Liver (tissue), 9 donors: ENCODE results near the gene ZBTB4. TPM values are rescaled to one million over a fixed set of nuclear protein-coding genes. Genes with fewer than 3 reads are reported as not detected.
A peak's percentile ranks its signal among the peaks of the same experiment; 100 is the strongest.

Experiments
- DNase-seq: peaks from one replicate; pipeline ENCODE4 v3.0.0-alpha.2; 2017; ENCODE audit warnings: low spot score
- H3K27ac ChIP-seq, 2 donors: one replicate each; pipeline ENCODE4 v1.7.0; 2013; ENCODE audit warnings: inconsistent platforms in 2 of 2, low read length in 2 of 2, control low read depth in 1 of 2, low read depth in 1 of 2, mild to moderate bottlenecking in 1 of 2
- H3K27me3 ChIP-seq, 4 donors: one replicate each; pipeline versions ENCODE4 v1.6.1 to v1.7.0; 2013; ENCODE audit warnings: low read length in 3 of 4, inconsistent platforms in 1 of 4, mild to moderate bottlenecking in 1 of 4, moderate library complexity in 1 of 4; ENCODE audit not compliant: control insufficient read depth in 4 of 4, insufficient read depth in 4 of 4
- H3K36me3 ChIP-seq, 4 donors: one replicate each; pipeline versions ENCODE4 v1.6.1 to v1.7.0; 2013; ENCODE audit warnings: low read length in 3 of 4, mild to moderate bottlenecking in 3 of 4, low read depth in 1 of 4, moderate library complexity in 1 of 4; ENCODE audit not compliant: control insufficient read depth in 4 of 4, insufficient read depth in 3 of 4
- H3K4me1 ChIP-seq, 4 donors: one replicate each; pipeline versions ENCODE4 v1.6.1 to v1.7.0; 2013; ENCODE audit warnings: low read length in 3 of 4, mild to moderate bottlenecking in 3 of 4, moderate library complexity in 1 of 4; ENCODE audit not compliant: control insufficient read depth in 4 of 4, insufficient read depth in 4 of 4
- H3K4me3 ChIP-seq, 3 donors: one replicate each; pipeline versions ENCODE4 v1.6.1 to v1.7.0; 2013; ENCODE audit warnings: low read length in 3 of 3, control low read depth in 1 of 3, low read depth in 1 of 3, mild to moderate bottlenecking in 1 of 3
- H3K9ac ChIP-seq, 2 donors: one replicate each; pipeline ENCODE4 v1.7.0; 2013; ENCODE audit warnings: low read length in 2 of 2, mild to moderate bottlenecking in 2 of 2, moderate library complexity in 2 of 2, control low read depth in 1 of 2, low read depth in 1 of 2
- H3K9me3 ChIP-seq, 4 donors: one replicate each; pipeline versions ENCODE4 v1.6.1 to v1.7.0; 2013; ENCODE audit warnings: low read length in 3 of 4; ENCODE audit not compliant: control insufficient read depth in 4 of 4
- EGR1 ChIP-seq, 2 donors: IDR thresholded peaks; 2 replicates each; pipeline ENCODE4 v1.6.1; 2016 to 2018; ENCODE audit warnings: antibody characterized with exemption in 2 of 2, low read depth in 2 of 2
- FOXA1 ChIP-seq: IDR thresholded peaks from 2 replicates; pipeline ENCODE4 v1.6.1; 2016; ENCODE audit warnings: antibody characterized with exemption
- FOXA2 ChIP-seq: IDR thresholded peaks from 2 replicates; pipeline ENCODE4 v1.6.1; 2016; ENCODE audit warnings: antibody characterized with exemption
- GABPA ChIP-seq, 2 donors: IDR thresholded peaks in 1 of 2; conservative IDR thresholded peaks in 1 of 2; 2 replicates each; pipeline ENCODE4 v1.6.1; 2016; ENCODE audit warnings: antibody characterized with exemption in 2 of 2, mild to moderate bottlenecking in 1 of 2, moderate library complexity in 1 of 2
- HNF4A ChIP-seq, 2 donors: conservative IDR thresholded peaks; 2 replicates each; pipeline ENCODE4 v1.6.1; 2016; ENCODE audit warnings: antibody characterized with exemption in 2 of 2, mild to moderate bottlenecking in 2 of 2
- HNF4G ChIP-seq: IDR thresholded peaks from 2 replicates; pipeline ENCODE4 v1.6.1; 2016; ENCODE audit warnings: antibody characterized with exemption
- JUND ChIP-seq, 2 donors: IDR thresholded peaks; 2 replicates each; pipeline ENCODE4 v1.6.1; 2016; ENCODE audit warnings: antibody characterized with exemption in 2 of 2
- NR2F2 ChIP-seq: IDR thresholded peaks from 2 replicates; pipeline ENCODE4 v1.6.1; 2016; ENCODE audit warnings: antibody characterized with exemption
- RAD21 ChIP-seq, 2 donors: IDR thresholded peaks; 2 replicates each; pipeline ENCODE4 v1.6.1; 2016; ENCODE audit warnings: antibody characterized with exemption in 2 of 2, mild to moderate bottlenecking in 2 of 2
- RXRA ChIP-seq, 2 donors: IDR thresholded peaks; 2 replicates each; pipeline ENCODE4 v1.6.1; 2017 to 2018; ENCODE audit warnings: antibody characterized with exemption in 2 of 2, mild to moderate bottlenecking in 1 of 2
- SP1 ChIP-seq: IDR thresholded peaks from 2 replicates; pipeline ENCODE4 v1.6.1; 2018; ENCODE audit warnings: antibody characterized with exemption, mild to moderate bottlenecking
- TAF1 ChIP-seq: conservative IDR thresholded peaks from 2 replicates; pipeline ENCODE4 v1.6.1; 2016; ENCODE audit warnings: antibody characterized with exemption, mild to moderate bottlenecking
- YY1 ChIP-seq: IDR thresholded peaks from 2 replicates; pipeline ENCODE4 v1.6.1; 2016; ENCODE audit warnings: antibody characterized with exemption, mild to moderate bottlenecking
- WGBS: extraction: QIAGEN DNeasy Blood & Tissue Kit; methylation state at CpG from one replicate; pipeline ENCODE4 v1.1.7; 2013; 5-methylcytosine and 5-hydroxymethylcytosine counted together
- polyA plus RNA-seq, 2 donors: library from polyadenylated mRNA; stranded (reverse) in 1 of 2; unstranded in 1 of 2; fragments of 200-250 nt in 1 of 2; fragments of >200 nt in 1 of 2; fragmentation: Nextera tagmentation in 1 of 2; extraction: Ambion mirVana in 1 of 2; gene quantifications; one replicate each; pipeline versions ENCODE4 v1.2.1 to v1.2.3, GENCODE V29; 2013 to 2015
- total RNA-seq, 2 donors: library from RNA; depleted of rRNA; stranded (reverse); fragments of >200 nt; gene quantifications; one replicate each; pipeline ENCODE4 v1.2.3, GENCODE V29; 2014
- TF ChIP-seq, protein P1 (sequence below): IDR thresholded peaks from 2 replicates; pipeline ENCODE4 v1.6.1; 2016; ENCODE audit warnings: antibody characterized with exemption
- TF ChIP-seq, protein P2 (sequence below): fragments of 150-350 bp; IDR thresholded peaks from 2 replicates; pipeline ENCODE4 v1.5.1; 2017; ENCODE audit warnings: improper control_type of control experiment, low read depth, low read length; ENCODE audit not compliant: missing input control
- TF ChIP-seq, protein P3 (sequence below): IDR thresholded peaks from 2 replicates; pipeline ENCODE4 v1.6.1; 2016; ENCODE audit warnings: antibody characterized with exemption
- TF ChIP-seq, protein P4 (sequence below): IDR thresholded peaks from 2 replicates; pipeline ENCODE4 v1.6.1; 2016; ENCODE audit warnings: antibody characterized with exemption
- TF ChIP-seq, protein P5 (sequence below): IDR thresholded peaks from 2 replicates; pipeline ENCODE4 v1.6.1; 2016; ENCODE audit warnings: antibody characterized with exemption, mild to moderate bottlenecking
- donor health status: healthy.
- donor health status: healthy.
- donor health status: healthy.
- donor health status: healthy.
- donor health status: healthy.

Gene ZBTB4
- total and polyA plus RNA-seq, 4 donors = 1.5 to 6.0 (median 5.1) TPM

DNA sequence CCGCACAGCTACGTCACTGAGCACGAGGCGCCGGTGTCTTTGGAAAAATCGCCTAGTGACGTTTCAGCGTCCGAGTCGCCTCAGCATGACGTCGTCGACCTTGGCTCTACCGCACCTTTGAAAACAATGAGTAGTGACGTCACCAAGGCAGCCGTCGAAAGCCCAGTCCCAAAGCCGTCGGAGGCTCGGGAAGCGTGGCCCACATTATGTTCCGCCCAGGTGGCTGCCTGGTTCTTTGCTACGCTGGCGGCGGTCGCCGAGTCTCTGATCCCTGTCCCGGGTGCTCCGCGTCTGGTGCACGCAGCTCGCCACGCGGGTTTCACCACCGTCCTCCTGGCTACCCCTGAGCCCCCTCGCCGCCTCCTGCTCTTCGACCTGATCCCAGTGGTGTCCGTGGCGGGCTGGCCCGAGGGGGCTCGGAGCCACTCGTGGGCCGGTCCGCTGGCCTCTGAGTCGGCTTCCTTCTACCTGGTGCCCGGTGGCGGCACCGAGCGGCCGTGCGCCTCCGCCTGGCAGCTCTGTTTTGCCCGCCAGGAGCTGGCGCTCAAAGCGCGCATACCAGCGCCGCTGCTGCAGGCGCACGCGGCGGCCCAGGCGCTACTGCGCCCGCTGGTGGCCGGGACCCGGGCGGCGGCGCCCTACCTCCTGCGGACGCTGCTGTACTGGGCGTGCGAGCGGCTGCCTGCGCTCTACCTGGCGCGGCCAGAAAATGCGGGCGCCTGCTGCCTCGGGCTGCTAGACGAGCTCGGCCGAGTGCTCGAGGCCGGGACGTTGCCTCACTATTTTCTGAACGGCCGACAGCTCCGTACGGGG is 42.7 kb downstream of the ZBTB4 start:
- peak overlapping the region; percentile 52 to 69 for H3K27ac ChIP-seq
- H3K4me3 ChIP-seq = peak overlapping the region in 2 of 3 donors; percentile 52 to 83
- no peak overlapping the region for H3K9ac ChIP-seq
- peak; percentile 77 for DNase-seq
- no peaks in the 10 kb centered on the region for H3K9me3 ChIP-seq
- 7% methylated on average over 92 of the region's 92 CpGs for WGBS
- H3K4me1 ChIP-seq = peaks cover 20 to 48% (median 39%) of the 10 kb centered on the region in 4 donors
- TF ChIP-seq JUND (IDR thresholded peaks at IDR 0.05) (no peak), SP1 (peak; percentile 31), RAD21 (IDR thresholded peaks at IDR 0.05) (peak; percentile 70 to 73), FOXA1 (no peak), TAF1 (peak; percentile 51), EGR1 (IDR thresholded peaks at IDR 0.05; ENCODE audit: low read depth in 2 of 2) (no peak), FOXA2 (no peak), NR2F2 (no peak), HNF4G (no peak), RXRA (IDR thresholded peaks at IDR 0.05) (no peak), GABPA (IDR thresholded peaks at IDR 0.05 in 1 of 2, conservative IDR thresholded peaks at IDR 0.05 in 1 of 2) (no peak), HNF4A (conservative IDR thresholded peaks at IDR 0.05) (no peak), YY1 (peak; percentile 18)
- TF ChIP-seq, protein P1, sequence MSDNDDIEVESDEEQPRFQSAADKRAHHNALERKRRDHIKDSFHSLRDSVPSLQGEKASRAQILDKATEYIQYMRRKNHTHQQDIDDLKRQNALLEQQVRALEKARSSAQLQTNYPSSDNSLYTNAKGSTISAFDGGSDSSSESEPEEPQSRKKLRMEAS = no peak
- TF ChIP-seq, protein P2, sequence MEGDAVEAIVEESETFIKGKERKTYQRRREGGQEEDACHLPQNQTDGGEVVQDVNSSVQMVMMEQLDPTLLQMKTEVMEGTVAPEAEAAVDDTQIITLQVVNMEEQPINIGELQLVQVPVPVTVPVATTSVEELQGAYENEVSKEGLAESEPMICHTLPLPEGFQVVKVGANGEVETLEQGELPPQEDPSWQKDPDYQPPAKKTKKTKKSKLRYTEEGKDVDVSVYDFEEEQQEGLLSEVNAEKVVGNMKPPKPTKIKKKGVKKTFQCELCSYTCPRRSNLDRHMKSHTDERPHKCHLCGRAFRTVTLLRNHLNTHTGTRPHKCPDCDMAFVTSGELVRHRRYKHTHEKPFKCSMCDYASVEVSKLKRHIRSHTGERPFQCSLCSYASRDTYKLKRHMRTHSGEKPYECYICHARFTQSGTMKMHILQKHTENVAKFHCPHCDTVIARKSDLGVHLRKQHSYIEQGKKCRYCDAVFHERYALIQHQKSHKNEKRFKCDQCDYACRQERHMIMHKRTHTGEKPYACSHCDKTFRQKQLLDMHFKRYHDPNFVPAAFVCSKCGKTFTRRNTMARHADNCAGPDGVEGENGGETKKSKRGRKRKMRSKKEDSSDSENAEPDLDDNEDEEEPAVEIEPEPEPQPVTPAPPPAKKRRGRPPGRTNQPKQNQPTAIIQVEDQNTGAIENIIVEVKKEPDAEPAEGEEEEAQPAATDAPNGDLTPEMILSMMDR = peak; percentile 79
- TF ChIP-seq, protein P3, sequence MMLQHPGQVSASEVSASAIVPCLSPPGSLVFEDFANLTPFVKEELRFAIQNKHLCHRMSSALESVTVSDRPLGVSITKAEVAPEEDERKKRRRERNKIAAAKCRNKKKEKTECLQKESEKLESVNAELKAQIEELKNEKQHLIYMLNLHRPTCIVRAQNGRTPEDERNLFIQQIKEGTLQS = no peak
- TF ChIP-seq, protein P4, sequence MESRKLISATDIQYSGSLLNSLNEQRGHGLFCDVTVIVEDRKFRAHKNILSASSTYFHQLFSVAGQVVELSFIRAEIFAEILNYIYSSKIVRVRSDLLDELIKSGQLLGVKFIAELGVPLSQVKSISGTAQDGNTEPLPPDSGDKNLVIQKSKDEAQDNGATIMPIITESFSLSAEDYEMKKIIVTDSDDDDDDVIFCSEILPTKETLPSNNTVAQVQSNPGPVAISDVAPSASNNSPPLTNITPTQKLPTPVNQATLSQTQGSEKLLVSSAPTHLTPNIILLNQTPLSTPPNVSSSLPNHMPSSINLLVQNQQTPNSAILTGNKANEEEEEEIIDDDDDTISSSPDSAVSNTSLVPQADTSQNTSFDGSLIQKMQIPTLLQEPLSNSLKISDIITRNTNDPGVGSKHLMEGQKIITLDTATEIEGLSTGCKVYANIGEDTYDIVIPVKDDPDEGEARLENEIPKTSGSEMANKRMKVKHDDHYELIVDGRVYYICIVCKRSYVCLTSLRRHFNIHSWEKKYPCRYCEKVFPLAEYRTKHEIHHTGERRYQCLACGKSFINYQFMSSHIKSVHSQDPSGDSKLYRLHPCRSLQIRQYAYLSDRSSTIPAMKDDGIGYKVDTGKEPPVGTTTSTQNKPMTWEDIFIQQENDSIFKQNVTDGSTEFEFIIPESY = no peak
- TF ChIP-seq, protein P5, sequence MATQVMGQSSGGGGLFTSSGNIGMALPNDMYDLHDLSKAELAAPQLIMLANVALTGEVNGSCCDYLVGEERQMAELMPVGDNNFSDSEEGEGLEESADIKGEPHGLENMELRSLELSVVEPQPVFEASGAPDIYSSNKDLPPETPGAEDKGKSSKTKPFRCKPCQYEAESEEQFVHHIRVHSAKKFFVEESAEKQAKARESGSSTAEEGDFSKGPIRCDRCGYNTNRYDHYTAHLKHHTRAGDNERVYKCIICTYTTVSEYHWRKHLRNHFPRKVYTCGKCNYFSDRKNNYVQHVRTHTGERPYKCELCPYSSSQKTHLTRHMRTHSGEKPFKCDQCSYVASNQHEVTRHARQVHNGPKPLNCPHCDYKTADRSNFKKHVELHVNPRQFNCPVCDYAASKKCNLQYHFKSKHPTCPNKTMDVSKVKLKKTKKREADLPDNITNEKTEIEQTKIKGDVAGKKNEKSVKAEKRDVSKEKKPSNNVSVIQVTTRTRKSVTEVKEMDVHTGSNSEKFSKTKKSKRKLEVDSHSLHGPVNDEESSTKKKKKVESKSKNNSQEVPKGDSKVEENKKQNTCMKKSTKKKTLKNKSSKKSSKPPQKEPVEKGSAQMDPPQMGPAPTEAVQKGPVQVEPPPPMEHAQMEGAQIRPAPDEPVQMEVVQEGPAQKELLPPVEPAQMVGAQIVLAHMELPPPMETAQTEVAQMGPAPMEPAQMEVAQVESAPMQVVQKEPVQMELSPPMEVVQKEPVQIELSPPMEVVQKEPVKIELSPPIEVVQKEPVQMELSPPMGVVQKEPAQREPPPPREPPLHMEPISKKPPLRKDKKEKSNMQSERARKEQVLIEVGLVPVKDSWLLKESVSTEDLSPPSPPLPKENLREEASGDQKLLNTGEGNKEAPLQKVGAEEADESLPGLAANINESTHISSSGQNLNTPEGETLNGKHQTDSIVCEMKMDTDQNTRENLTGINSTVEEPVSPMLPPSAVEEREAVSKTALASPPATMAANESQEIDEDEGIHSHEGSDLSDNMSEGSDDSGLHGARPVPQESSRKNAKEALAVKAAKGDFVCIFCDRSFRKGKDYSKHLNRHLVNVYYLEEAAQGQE = peak; percentile 29
- peaks cover 0 to 3% (median 0%) of the 10 kb centered on the region in 4 donors for H3K27me3 ChIP-seq
- no peaks in the 10 kb centered on the region for H3K36me3 ChIP-seq
